HepG2 (cell line): ENCODE data around the gene GBA3. TPM values are rescaled to one million over a fixed set of nuclear protein-coding genes. Genes with fewer than 3 reads are reported as not detected.

ENCODE experiments used
- ATAC-seq: fragments of 200-7000 bp; cut with Tn5 transposase; 3 replicates; pipeline ENCODE4 v1.9.1; 2020; ENCODE audit warnings: mild to moderate bottlenecking, moderate library complexity
- BruUV-seq: library from RNA; stranded (reverse); fragments of 400-500 nt; replicated peaks from 2 replicates; lab custom pipeline; 2021; lab: Mats Ljungman, UMichigan
- CTCF ChIA-PET: fragments of 300-600 bp; formaldehyde crosslinking; extraction: SDS; loops from one replicate; lab custom pipeline; 2021; ENCODE audit warnings: low total read pairs, inconsistent platforms, low intra/inter-chr PET ratio; lab: Yijun Ruan, JAX
- POLR2A ChIA-PET: fragments of 350-600 bp; sonication (Branson Sonifier 250); formaldehyde crosslinking; loops from one replicate; lab custom pipeline; 2020; ENCODE audit warnings: antibody characterized with exemption, inconsistent platforms; lab: Yijun Ruan, JAX
- DNase-seq: peaks from one replicate; pipeline ENCODE4 v3.0.0-alpha.2; 2015; ENCODE audit warnings: low spot score
- FAIRE-seq: peaks from 3 replicates; lab custom pipeline; 2011; peaks lifted over from hg19 to GRCh38; lab: Jason Lieb, UNC
- H2AFZ ChIP-seq: one replicate; pipeline ENCODE4 v1.6.1; 2011; ENCODE audit warnings: low read length, inconsistent platforms
- H3K27ac ChIP-seq: fragments of 300-600 bp; 3 replicates; pipeline ENCODE4 v1.8.0; 2011; ENCODE audit warnings: mixed run types, mild to moderate bottlenecking, mixed read lengths, low read length, inconsistent platforms; ENCODE audit not compliant: insufficient read depth; ENCODE audit errors: extremely low read length
- H3K27me3 ChIP-seq, 2 experiments: fragments of 200-600 bp in 1 of 2; 2 replicates in 1 of 2; 3 replicates in 1 of 2; pipeline versions ENCODE4 v1.6.0 to v1.8.0; 2011; ENCODE audit warnings: low read length in 2 of 2, mild to moderate bottlenecking in 2 of 2, moderate library complexity in 2 of 2, inconsistent platforms in 1 of 2; ENCODE audit not compliant: insufficient read depth in 2 of 2, control insufficient read depth in 1 of 2
- H3K36me3 ChIP-seq, 2 experiments: fragments of 200-600 bp in 1 of 2; replicated peaks in 1 of 2; 2 replicates in 1 of 2; 3 replicates in 1 of 2; pipeline versions ENCODE4 v1.5.1 to v1.8.0; 2011; ENCODE audit warnings: low read length in 2 of 2, inconsistent platforms in 1 of 2; ENCODE audit not compliant: insufficient read depth in 2 of 2, control insufficient read depth in 1 of 2
- H3K4me1 ChIP-seq: 2 replicates; pipeline ENCODE4 v1.5.1; 2012; ENCODE audit warnings: low read length, inconsistent platforms; ENCODE audit not compliant: insufficient read depth
- H3K4me2 ChIP-seq: 2 replicates; pipeline ENCODE4 v1.6.0; 2011; ENCODE audit warnings: low read depth, low read length, inconsistent platforms
- H3K4me3 ChIP-seq, 3 experiments: fragments of 200-600 bp in 1 of 3; sonication (generic), shearing (Covaris generic) in 1 of 3; replicated peaks in 1 of 3; 2 replicates each; pipeline ENCODE4 v1.5.1; 2011 to 2016; ENCODE audit warnings: low read length in 3 of 3, inconsistent platforms in 2 of 3, low read depth in 2 of 3, mild to moderate bottlenecking in 2 of 3, control low read depth in 1 of 3, mixed read lengths in 1 of 3; ENCODE audit not compliant: insufficient read depth in 1 of 3
- H3K79me2 ChIP-seq: one replicate; pipeline ENCODE4 v1.6.1; 2011; ENCODE audit warnings: low read length, inconsistent platforms; ENCODE audit not compliant: insufficient read depth
- H3K9ac ChIP-seq: 2 replicates; pipeline ENCODE4 v1.6.0; 2011; ENCODE audit warnings: mild to moderate bottlenecking, low read depth, low read length, inconsistent platforms; ENCODE audit not compliant: insufficient read depth
- H3K9me3 ChIP-seq: 2 replicates; pipeline ENCODE4 v1.5.1; 2012; ENCODE audit warnings: mild to moderate bottlenecking, low read length
- H4K20me1 ChIP-seq: 2 replicates; pipeline ENCODE4 v1.6.0; 2011; ENCODE audit warnings: inconsistent platforms, mild to moderate bottlenecking, low read length, moderate library complexity; ENCODE audit not compliant: insufficient read depth
- ATF2 ChIP-seq: sonication (generic); formaldehyde crosslinking; IDR thresholded peaks from 2 replicates; pipeline ENCODE4 v1.4.0; 2020; ENCODE audit warnings: missing genetic modification reagents
- HDAC2 ChIP-seq: sonication (generic); formaldehyde crosslinking; IDR thresholded peaks from 2 replicates; pipeline ENCODE4 v1.4.0; 2020; ENCODE audit warnings: missing genetic modification reagents
- HNRNPLL ChIP-seq: fragments of 200-400 bp; formaldehyde crosslinking; IDR thresholded peaks from 2 replicates; pipeline ENCODE4 v1.6.1; 2017; ENCODE audit warnings: mild to moderate bottlenecking, low read depth, low read length; ENCODE audit not compliant: poor library complexity, severe bottlenecking
- KDM5B ChIP-seq: sonication (generic); formaldehyde crosslinking; IDR thresholded peaks from 2 replicates; pipeline ENCODE4 v1.4.0; 2020; ENCODE audit warnings: missing genetic modification reagents, mild to moderate bottlenecking, borderline replicate concordance
- KLF13 ChIP-seq: sonication (generic); formaldehyde crosslinking; IDR thresholded peaks from 2 replicates; pipeline ENCODE4 v1.4.0; 2020; ENCODE audit warnings: mild to moderate bottlenecking, missing genetic modification reagents
- MATR3 ChIP-seq: sonication (generic); formaldehyde crosslinking; IDR thresholded peaks from 2 replicates; pipeline ENCODE4 v1.4.0; 2020; ENCODE audit warnings: missing genetic modification reagents
- NFE2L1 ChIP-seq: sonication (generic); formaldehyde crosslinking; IDR thresholded peaks from 2 replicates; pipeline ENCODE4 v1.4.0; 2020; ENCODE audit warnings: missing genetic modification reagents, mild to moderate bottlenecking, borderline replicate concordance
- PAF1 ChIP-seq: IDR thresholded peaks from 2 replicates; pipeline ENCODE4 v1.6.1; 2016; ENCODE audit warnings: missing genetic modification reagents, missing compliant biosample characterization
- PLRG1 ChIP-seq: fragments of 450-650 bp; conservative IDR thresholded peaks from 2 replicates; pipeline ENCODE4 v1.6.1; 2016
- SP140L ChIP-seq: sonication (generic); formaldehyde crosslinking; IDR thresholded peaks from 2 replicates; pipeline ENCODE4 v1.4.0; 2020; ENCODE audit warnings: missing genetic modification reagents, borderline replicate concordance
- ZFP36L2 ChIP-seq: sonication (generic); formaldehyde crosslinking; IDR thresholded peaks from 2 replicates; pipeline ENCODE4 v1.4.0; 2020; ENCODE audit warnings: missing genetic modification reagents
- ZNF24 ChIP-seq: fragments of 450-650 bp; IDR thresholded peaks from 2 replicates; pipeline ENCODE4 v1.6.1; 2017; ENCODE audit warnings: antibody characterized with exemption, mild to moderate bottlenecking
- WGBS: methylation state at CpG from one replicate; pipeline ENCODE4 v1.1.6; 2017; ENCODE audit warnings: low lambda C conversion rate; 5-methylcytosine and 5-hydroxymethylcytosine counted together
- in situ Hi-C: cut with HindIII; loops from 2 replicates; pipeline ENCODE4 v1.10.0; 2017; ENCODE audit warnings: low pct_unique_long_range_greater_than_20kb; ENCODE audit not compliant: extremely low pct_ligation_motif_present
- intact Hi-C: fragments of 100-400 bp; cut with micrococcal nuclease; formaldehyde crosslinking; loops from one replicate; pipeline ENCODE4 v1.10.0; 2022; ENCODE audit not compliant: unreplicated experiment
- polyA plus RNA-seq, 8 experiments: library from polyadenylated mRNA; depleted of rRNA in 3 of 8; stranded (reverse) in 7 of 8; unstranded in 1 of 8; fragments of >200 nt; fragmentation: Illumina TruSeq in 4 of 8; extraction: Trizol in 4 of 8; gene quantifications; 2 replicates each; pipeline versions ENCODE4 v1.2.1 to v1.2.3, GENCODE V29; 2011 to 2016; ENCODE audit warnings: low read depth in 4 of 8, missing spikeins in 1 of 8, mixed read lengths in 1 of 8; ENCODE audit not compliant: insufficient read depth in 1 of 8
- total RNA-seq, 5 experiments: library from RNA; depleted of rRNA; stranded (reverse); fragments of >200 nt; fragmentation: Illumina TruSeq; extraction: Trizol; gene quantifications; 2 replicates each; pipeline ENCODE4 v1.2.3, GENCODE V29; 2016; ENCODE audit warnings: low read depth in 1 of 5

Gene GBA3
- total and polyA plus RNA-seq, 2 of the 13 experiments (the other 11 are each of a cell fraction or from before 2014, with no cell fraction given): 0.18 TPM; not detected in 1

GRCh38 chr4:22790631-22791030, 97.9 kb downstream of the GBA3 start (continued):
- no peak for TF ChIP-seq HDAC2 (CRISPR knock-in tag)
- no peak for TF ChIP-seq ZNF24
- no peak for TF ChIP-seq MATR3
- no peak for TF ChIP-seq ZFP36L2 (CRISPR knock-in tag)
- no peak for TF ChIP-seq SP140L (CRISPR knock-in tag)
- TF ChIP-seq, all 625 proteins: peak for 0

GRCh38 chr4:22794732-22795131, 102.0 kb downstream of the GBA3 start:
- CTCF ChIA-PET: no interaction called here

More at GRCh38 chr4:22794732-22795131, 102.0 kb downstream of the GBA3 start:
- intact Hi-C loops (no loop called here), in situ Hi-C loops (no loop called here)
- Histone ChIP-seq H3K36me3 (no peaks in the 10 kb centered on the region), H3K9ac (no peak overlapping the region), H3K4me3 (no peak overlapping the region), H3K4me2 (no peak overlapping the region), H3K27ac (no peak overlapping the region), H3K79me2 (no peaks in the 10 kb centered on the region), H3K9me3 (no peaks in the 10 kb centered on the region), H3K4me1 (no peaks in the 10 kb centered on the region), H3K27me3 (no peaks in the 10 kb centered on the region), H4K20me1 (no peaks in the 10 kb centered on the region), H2AFZ (no peak overlapping the region)
- TF ChIP-seq HNRNPLL (no peak), PLRG1 (no peak), NFE2L1 (CRISPR knock-in tag) (no peak), KLF13 (CRISPR knock-in tag) (no peak), KDM5B (CRISPR knock-in tag) (no peak), ATF2 (CRISPR knock-in tag) (no peak), PAF1 (CRISPR knock-in tag) (no peak)
- BruUV-seq: no TSS peak
- FAIRE-seq (no peak), ATAC-seq (no peak), DNase-seq (no peak)
- WGBS: 50% methylated on average over 5 of the region's 5 CpGs
- POLR2A ChIA-PET: no interaction called here
